Activated CD8-positive, alpha-beta memory T cell treated with anti-CD3 and anti-CD28 coated beads for 36 hours (primary cell): ENCODE data around the gene AAK1. TPM values are rescaled to one million over a fixed set of nuclear protein-coding genes. Genes with fewer than 3 reads are reported as not detected.
"Not testable (repeated sequence)": the region's sequence is repeated elsewhere in the genome, so short reads cannot be mapped to it uniquely, and the experiment has no call there.

Source experiments
- CTCF ChIA-PET: fragments of 350-600 bp; sonication (Branson Sonifier 250); formaldehyde crosslinking; loops from one replicate; lab custom pipeline; 2021; ENCODE audit warnings: antibody characterized with exemption; lab: Charles Lee
- POLR2A ChIA-PET: fragments of 350-600 bp; sonication (Branson Sonifier 250); formaldehyde crosslinking; loops from one replicate; lab custom pipeline; 2021; ENCODE audit warnings: antibody characterized with exemption; lab: Charles Lee
- total RNA-seq, 2 experiments: library from RNA; stranded (reverse); gene quantifications; one replicate each; pipeline ENCODE4 v1.2.3, GENCODE V29; 2021

Gene AAK1
- total RNA-seq, 2 experiments from 2014 or later, result 76.9 to 77.4 TPM

- CTCF ChIA-PET, result no interaction called here
- POLR2A ChIA-PET, result no interaction called here
These were observed 7.1 kb downstream of the AAK1 start for GRCh38 chr2:69636395-69636794.

DNA sequence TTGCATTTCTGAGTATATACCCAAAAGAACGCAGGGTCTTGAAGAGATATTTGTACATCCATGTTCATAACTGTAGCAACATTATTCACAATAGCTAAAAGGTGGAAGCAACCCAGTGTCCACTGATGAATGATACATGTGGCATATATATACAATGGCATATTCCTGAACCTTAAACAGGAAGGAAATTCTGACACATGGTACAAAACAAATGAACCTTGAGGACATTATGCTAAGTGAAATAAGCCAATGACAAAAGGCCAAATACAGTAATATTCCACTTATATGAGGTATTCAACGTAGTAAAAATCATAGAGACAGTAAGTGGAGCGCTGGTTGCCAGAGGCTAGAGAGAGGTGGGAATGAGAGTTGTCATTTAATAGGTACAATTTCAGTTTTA lies 8.1 kb downstream of the AAK1 start:
- POLR2A ChIA-PET, result no interaction called here
- CTCF ChIA-PET, result no interaction called here

GRCh38 chr2:69634196-69634821 lies 9.2 kb downstream of the AAK1 start:
- POLR2A ChIA-PET, result no interaction called here
- CTCF ChIA-PET, result interaction anchor here (1.2 kb wide), 1 partner anchor 13 kb away, joined by 4 read pairs; no protein-coding TSS in a partner anchor

DNA sequence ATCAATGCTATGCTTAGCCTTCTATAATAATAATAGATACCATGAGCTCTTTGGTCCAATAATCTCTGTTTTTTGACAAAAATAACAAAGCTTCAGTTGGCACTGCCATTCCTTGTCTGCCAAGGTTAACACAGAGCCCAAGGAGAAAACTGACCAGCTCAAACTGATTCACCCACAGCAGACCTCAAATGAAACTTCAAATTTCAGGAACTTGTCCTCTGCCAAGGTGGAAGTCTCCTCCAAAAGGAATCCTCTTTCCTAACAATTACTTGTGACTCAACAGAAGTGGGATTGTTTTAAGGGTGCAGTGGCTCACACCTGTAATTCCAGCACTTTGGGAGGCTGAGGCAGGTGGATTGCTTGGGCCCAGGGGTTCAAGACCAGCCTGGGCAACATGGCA lies 12.1 kb downstream of the AAK1 start:
- CTCF ChIA-PET, result no interaction called here
- POLR2A ChIA-PET, result no interaction called here

GRCh38 chr2:69629921-69630608 lies 13.5 kb downstream of the AAK1 start:
- POLR2A ChIA-PET, result no interaction called here
- CTCF ChIA-PET, result interaction anchor here (1.2 kb wide), 1 partner anchor 65 kb away, joined by 3 read pairs; no protein-coding TSS in a partner anchor

GRCh38 chr2:69628325-69629021 lies 15.1 kb downstream of the AAK1 start:
- CTCF ChIA-PET, result interaction anchor here (1.2 to 2.5 kb wide), 4 partner anchors 10 to 44 kb away, joined by 3 to 8 read pairs (median 4); no protein-coding TSS in a partner anchor
- POLR2A ChIA-PET, result interaction anchor here (0.6 to 2.2 kb wide), 5 partner anchors 13 to 115 kb away, joined by 3 to 12 read pairs (median 4); partner anchors contain the start of gene AAK1

GRCh38 chr2:69625078-69625795 lies 18.3 kb downstream of the AAK1 start:
- ChIA-PET CTCF (no interaction called here), POLR2A (no interaction called here)

DNA sequence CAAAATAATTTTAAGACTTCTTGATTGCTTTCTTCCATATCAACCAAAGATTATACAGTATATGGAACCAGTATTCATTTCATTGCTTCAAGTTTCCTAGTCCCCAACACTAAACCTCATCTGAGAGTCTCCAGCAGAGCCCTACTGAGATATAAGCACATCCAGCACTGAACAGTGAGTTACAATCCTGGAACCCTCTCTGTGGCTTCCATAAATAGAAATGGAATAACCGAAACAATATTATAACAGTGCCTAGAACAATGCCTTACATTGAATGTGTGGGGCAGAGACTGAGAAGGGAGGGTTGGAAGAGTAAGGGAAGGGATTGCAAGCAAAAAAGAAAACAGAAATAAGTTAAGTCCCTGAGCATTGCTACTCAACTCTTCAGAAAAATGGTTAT lies 18.9 kb downstream of the AAK1 start:
- CTCF ChIA-PET, result no interaction called here
- POLR2A ChIA-PET, result no interaction called here

DNA sequence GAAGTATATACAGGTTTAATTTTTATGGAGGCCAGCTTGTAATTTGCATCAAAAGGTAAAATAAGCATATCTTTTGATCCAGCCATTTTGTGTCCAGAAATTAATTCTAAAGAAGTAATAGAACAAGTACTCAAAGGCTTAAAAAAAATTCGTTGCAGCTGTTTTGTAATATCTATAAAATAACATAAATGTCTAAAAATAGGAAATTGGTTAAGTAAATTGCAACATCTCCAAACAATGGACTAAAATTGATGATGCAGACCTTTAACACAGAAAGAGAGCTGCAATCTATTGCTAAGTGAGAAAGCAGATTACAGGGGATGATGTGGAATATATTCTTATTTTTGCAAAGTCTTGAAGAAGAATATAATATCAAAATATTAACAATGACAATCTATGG lies 19.4 kb downstream of the AAK1 start:
- ChIA-PET CTCF (no interaction called here), POLR2A (no interaction called here)

GRCh38 chr2:69623236-69623635 lies 20.3 kb downstream of the AAK1 start:
- CTCF ChIA-PET, result interaction anchor here (0.9 to 1.6 kb wide), 2 partner anchors 15 to 16 kb away, joined by 3 to 6 read pairs; no protein-coding TSS in a partner anchor
- POLR2A ChIA-PET, result no interaction called here

DNA sequence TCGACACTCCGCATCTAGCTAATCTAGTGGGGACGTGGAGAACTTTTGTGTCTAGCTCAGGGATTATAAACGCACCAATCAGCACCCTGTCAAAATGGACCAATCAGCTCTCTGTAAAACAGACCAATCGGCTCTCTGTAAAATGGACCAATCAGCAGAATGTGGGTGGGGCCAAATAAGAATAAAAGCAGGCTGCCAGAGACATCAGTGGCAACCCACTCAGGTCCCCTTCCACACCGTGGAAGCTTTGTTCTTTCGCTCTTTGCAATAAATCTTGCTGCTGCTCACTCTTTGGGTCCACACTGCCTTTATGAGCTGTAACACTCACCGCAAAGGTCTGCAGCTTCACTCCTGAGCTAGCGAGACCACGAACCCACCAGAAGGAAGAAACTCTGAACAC lies 20.7 kb downstream of the AAK1 start:
- POLR2A ChIA-PET, result not testable (repeated sequence)
- CTCF ChIA-PET, result interaction anchor here (0.9 to 1.6 kb wide), 2 partner anchors 15 to 16 kb away, joined by 3 to 6 read pairs; no protein-coding TSS in a partner anchor

- POLR2A ChIA-PET, result not testable (repeated sequence)
- CTCF ChIA-PET, result interaction anchor here (0.9 to 1.6 kb wide), 3 partner anchors 11 to 16 kb away, joined by 3 to 6 read pairs (median 4); no protein-coding TSS in a partner anchor
These were observed 21.5 kb downstream of the AAK1 start for GRCh38 chr2:69622017-69622540.

DNA sequence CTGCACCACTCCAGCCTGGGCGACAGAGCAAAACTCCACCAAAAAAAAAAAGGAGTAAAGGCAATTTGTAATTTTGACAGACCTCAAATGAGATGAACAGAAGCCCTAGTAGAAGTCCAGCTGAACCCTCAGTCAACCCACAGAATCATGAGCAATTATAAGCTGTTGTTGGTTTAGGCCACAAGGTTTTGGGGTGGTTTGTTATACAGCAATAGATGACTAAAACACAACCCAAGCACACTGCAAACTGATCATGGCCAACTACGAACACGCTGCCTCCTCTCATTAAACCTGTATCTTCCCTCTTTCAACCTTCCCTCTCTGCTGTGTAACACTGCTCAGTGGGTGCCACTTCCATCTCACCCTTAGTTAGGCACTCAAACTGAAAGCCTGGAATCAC lies 22.1 kb downstream of the AAK1 start:
- CTCF ChIA-PET, result interaction anchor here (1.0 kb wide), 1 partner anchor 12 kb away, joined by 4 read pairs; no protein-coding TSS in a partner anchor
- POLR2A ChIA-PET, result interaction anchor here (0.7 kb wide), 1 partner anchor 53 kb away, joined by 4 read pairs; no protein-coding TSS in a partner anchor

- CTCF ChIA-PET, result interaction anchor here (1.0 kb wide), 1 partner anchor 13 kb away, joined by 4 read pairs; no protein-coding TSS in a partner anchor
- POLR2A ChIA-PET, result interaction anchor here (0.7 to 1.3 kb wide), 2 partner anchors 24 to 53 kb away, joined by 3 to 4 read pairs; no protein-coding TSS in a partner anchor
These were observed 22.7 kb downstream of the AAK1 start for GRCh38 chr2:69620870-69621269.

GRCh38 chr2:69619725-69620124 lies 23.8 kb downstream of the AAK1 start:
- POLR2A ChIA-PET, result interaction anchor here (1.3 kb wide), 1 partner anchor 25 kb away, joined by 3 read pairs; no protein-coding TSS in a partner anchor
- CTCF ChIA-PET, result interaction anchor here (0.7 kb wide), 1 partner anchor 19 kb away, joined by 3 read pairs; no protein-coding TSS in a partner anchor

GRCh38 chr2:69618362-69618761 lies 25.2 kb downstream of the AAK1 start:
- POLR2A ChIA-PET, result no interaction called here
- CTCF ChIA-PET, result interaction anchor here (0.6 to 1.6 kb wide), 2 partner anchors 10 to 527 kb away, joined by 3 to 8 read pairs; no protein-coding TSS in a partner anchor

GRCh38 chr2:69617744-69618143 lies 25.8 kb downstream of the AAK1 start:
- ChIA-PET CTCF (interaction anchor here (1.6 kb wide), 1 partner anchor 11 kb away, joined by 8 read pairs; no protein-coding TSS in a partner anchor), POLR2A (no interaction called here)

GRCh38 chr2:69616755-69617154 lies 26.8 kb downstream of the AAK1 start:
- ChIA-PET POLR2A (no interaction called here), CTCF (no interaction called here)
